ENCODE results near the gene FSTL1.

DNA sequence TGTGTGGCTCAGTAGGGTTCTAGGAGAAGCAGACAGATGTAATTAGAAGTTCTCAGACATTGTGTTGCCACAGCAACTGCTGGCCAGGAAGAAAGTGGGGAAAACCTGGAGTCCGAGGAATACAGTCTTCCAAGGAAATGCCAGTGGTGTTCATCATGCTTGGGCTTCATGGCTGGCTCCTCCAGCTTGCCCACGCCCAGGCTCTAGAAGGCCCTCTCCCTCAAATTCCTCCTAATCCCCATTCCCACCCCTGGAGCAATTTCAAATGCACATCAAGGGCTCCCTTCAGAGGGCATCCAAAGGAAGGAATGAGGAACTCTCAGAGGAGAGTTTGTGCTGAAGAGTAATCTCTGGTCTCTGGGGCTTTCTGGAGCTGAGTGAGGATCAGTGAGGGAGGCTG is 21.9 kb downstream of the FSTL1 start:
- TF ChIP-seq, protein P1, sequence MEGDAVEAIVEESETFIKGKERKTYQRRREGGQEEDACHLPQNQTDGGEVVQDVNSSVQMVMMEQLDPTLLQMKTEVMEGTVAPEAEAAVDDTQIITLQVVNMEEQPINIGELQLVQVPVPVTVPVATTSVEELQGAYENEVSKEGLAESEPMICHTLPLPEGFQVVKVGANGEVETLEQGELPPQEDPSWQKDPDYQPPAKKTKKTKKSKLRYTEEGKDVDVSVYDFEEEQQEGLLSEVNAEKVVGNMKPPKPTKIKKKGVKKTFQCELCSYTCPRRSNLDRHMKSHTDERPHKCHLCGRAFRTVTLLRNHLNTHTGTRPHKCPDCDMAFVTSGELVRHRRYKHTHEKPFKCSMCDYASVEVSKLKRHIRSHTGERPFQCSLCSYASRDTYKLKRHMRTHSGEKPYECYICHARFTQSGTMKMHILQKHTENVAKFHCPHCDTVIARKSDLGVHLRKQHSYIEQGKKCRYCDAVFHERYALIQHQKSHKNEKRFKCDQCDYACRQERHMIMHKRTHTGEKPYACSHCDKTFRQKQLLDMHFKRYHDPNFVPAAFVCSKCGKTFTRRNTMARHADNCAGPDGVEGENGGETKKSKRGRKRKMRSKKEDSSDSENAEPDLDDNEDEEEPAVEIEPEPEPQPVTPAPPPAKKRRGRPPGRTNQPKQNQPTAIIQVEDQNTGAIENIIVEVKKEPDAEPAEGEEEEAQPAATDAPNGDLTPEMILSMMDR (IDR thresholded peaks at IDR 0.05) = no peak
- TF ChIP-seq ZFX (IDR thresholded peaks at IDR 0.05; ENCODE audit: borderline replicate concordance) = no peak

All from 22Rv1 (cell line).